GM19193 (cell line): ENCODE data around the gene CACNG8.

Experiments used
- POLR2A ChIP-seq: IDR thresholded peaks from 4 replicates; pipeline ENCODE4 v1.6.1; 2011; ENCODE audit not compliant: insufficient read depth, insufficient read length; ENCODE audit errors: extremely low read depth

CACNG8 gene

DNA sequence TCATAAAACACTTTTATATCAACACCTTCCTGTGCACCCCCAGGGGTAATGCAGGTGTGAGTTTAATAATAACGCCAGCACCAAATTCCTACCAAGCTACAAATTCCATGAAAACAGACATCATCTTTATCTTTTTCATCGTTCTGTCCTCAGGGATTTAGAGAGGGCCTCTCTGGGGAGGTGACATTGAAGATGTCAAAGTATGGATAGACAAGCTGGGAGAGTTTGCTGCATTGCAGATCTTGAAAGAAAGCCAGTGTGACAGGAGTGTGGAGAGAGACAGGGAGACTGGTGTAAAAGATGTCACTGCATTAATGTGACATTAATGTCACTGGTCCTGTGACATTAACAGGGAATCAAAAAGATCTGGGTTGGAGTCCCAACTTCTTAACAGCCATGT is 38.8 kb downstream of the CACNG8 start:
- no peak for TF ChIP-seq POLR2A

DNA sequence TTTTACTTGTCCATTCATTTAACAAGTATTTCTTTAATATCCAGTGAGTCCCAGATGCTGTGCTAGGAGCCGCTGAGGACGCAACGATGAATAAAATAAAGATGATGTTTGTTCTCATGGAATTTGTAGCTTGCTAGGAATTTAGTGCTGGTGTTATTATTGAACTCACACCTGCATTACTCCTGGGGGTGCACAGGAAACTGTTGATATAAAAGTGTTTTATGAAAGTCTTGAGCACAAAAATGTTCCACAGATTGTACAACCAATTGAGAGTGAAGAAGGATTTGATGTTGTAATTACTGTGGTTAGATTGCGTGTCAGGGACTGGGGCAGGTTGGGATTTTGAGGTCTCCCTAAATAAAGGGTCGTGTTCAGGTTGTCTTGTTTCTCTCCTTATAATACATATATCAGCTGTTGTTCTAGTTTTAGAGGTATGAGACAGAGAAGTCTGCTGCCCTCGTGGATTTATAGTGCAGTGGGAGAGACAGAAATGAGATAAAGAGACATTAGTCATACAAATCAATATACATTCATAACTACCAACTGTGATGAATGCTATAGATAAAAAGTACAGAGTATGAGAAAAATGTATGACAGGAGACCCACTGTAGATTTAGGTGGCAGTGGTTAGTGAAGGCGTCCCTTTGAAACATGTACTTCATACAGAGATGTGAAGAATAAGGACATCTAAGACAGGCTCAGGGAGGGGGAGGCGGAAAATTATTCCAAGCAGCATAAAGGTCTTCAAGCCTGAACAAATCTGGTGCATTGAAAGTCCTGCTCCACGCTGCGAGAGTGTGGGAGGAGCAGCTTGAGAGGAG is 40.0 kb downstream of the CACNG8 start:
- no peak for TF ChIP-seq POLR2A

- no peak for TF ChIP-seq POLR2A
These were observed 46.7 kb downstream of the CACNG8 start for GRCh38 chr19:54009440-54009839.

GRCh38 chr19:54010474-54010873 is 47.7 kb downstream of the CACNG8 start:
- TF ChIP-seq POLR2A: no peak

- no peak for TF ChIP-seq POLR2A
These were observed 48.9 kb downstream of the CACNG8 start for GRCh38 chr19:54011507-54012211.

GRCh38 chr19:54013866-54014265 is 51.1 kb downstream of the CACNG8 start:
- TF ChIP-seq POLR2A: no peak

DNA sequence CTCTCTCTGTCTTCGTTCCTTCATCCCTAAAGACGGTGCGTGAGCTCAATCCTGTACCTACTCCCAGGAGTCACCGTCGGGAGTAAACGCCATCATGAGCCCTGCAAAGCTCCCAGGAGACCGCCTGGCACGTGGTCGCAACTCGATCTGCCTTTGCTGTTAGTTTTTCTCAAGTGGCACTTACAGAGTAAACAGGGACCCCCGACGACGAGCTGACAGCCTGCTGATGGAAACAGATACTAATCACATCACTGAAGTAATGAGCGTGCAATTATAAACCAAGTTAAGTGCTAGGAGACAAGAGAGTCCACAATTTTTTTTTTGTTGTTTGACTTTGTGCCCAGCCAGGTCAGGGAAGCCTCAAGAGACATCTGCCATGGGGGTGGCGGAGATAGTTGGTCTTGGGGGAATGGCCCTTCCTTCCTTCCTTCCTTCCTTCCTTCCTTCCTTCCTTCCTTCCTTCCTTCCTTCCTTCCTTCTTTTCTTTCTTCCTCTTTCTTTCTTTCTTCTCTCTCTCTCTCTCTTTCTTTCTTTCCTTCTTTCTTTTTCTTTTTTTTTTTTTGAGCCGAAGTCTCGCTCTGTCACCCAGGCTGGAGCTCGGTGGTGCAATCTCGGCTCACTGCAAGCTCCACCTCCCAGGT is 52.3 kb downstream of the CACNG8 start:
- no peak for TF ChIP-seq POLR2A

- TF ChIP-seq POLR2A: no peak
These were observed 54.5 kb downstream of the CACNG8 start for GRCh38 chr19:54017261-54017660.

DNA sequence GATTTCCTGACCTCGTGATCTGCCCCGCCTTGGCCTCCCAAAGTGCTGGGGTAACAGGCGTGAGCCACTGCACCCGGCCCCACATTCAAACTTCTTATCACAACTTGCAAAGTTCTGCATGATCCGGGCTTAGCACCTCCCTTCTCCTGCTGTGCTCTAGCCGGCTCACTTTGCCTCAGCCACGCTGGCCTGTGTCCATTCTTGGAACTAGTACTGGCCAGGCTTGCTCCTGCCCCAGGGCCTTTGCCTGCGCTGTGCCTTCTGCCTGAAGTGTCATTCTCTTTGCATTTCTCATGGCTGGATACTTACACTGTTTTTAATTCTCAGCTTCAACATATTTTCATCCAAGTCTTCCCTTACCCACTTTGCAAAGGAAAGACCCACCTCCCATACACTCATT is 58.6 kb downstream of the CACNG8 start:
- no peak for TF ChIP-seq POLR2A

- TF ChIP-seq POLR2A: no peak
These were observed 59.2 kb downstream of the CACNG8 start for GRCh38 chr19:54021932-54022331.

GRCh38 chr19:54023191-54023590 is 60.5 kb downstream of the CACNG8 start:
- TF ChIP-seq POLR2A: no peak

- TF ChIP-seq POLR2A: no peak
These were observed 61.9 kb downstream of the CACNG8 start for GRCh38 chr19:54024660-54025059.

DNA sequence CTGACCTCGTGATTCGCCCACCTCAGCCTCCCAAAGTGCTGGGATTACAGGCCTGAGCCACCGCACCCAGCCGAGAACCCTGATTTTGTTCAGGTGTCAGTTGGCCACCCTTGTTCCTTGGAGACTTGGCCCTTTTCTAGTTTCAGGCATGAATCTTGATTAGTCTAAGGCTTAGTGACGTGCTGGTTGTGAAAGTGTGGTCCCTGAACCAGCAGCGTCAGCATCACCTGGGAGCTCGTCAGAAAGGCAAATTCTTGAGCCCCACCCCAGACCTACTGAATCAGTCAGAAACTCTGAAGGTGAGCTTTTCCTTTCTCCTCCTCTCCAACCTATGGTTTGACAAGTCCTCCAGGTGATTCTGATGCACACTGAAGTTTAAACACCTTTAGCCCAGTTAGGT is 63.9 kb downstream of the CACNG8 start:
- no peak for TF ChIP-seq POLR2A

GRCh38 chr19:54029301-54029700 is 66.6 kb downstream of the CACNG8 start:
- TF ChIP-seq POLR2A: no peak

DNA sequence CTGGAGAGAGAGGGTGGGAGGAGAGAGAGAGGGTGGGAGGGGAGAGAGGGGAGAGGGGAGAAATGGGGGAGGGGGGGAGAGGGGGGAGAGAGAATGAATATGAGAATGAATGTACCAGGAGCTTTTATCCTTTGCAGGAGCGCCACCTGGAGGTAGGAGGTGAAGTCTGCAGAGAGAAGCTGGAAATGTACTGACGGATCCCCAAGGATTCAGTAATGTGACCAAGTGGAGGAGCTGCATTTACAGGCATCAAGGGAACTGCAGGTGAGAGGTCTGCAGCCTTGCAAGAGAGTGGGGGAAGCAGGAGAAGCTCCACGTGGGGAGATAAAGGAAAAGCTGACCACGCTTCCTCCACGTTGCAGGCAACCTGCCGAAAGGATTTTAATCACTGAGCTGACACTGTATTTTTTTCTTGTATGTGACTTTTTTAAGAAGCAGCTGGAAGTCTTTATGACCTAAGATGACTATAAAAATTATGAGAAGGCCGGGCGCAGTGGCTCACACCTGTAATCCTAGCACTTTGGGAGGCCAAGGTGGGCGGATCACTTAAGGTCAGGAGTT is 67.3 kb downstream of the CACNG8 start:
- no peak for TF ChIP-seq POLR2A
